Measurements from ENCODE around the gene MOB3C.
"Not testable (repeated sequence)": the region's sequence is repeated elsewhere in the genome, so short reads cannot be mapped to it uniquely, and the experiment has no call there.

GRCh38 chr1:46651152-46651551 lies 34.5 kb upstream of the MOB3C start:
- TF ChIP-seq CTCF, POLR2A, EP300 (IDR thresholded peaks at IDR 0.05): not testable (repeated sequence)

Measured in tibial nerve (tissue), 4 donors.